Fibroblast of lung (primary cell): ENCODE measurements around the gene RAI1. TPM values are rescaled to one million over a fixed set of nuclear protein-coding genes. Genes with fewer than 3 reads are reported as not detected.

ENCODE experiments used
- DNase-seq, 2 donors: peaks; one replicate each; pipeline versions ENCODE4 v3.0.0 to v3.0.0-alpha.2; 2010; ENCODE audit warnings: low read depth in 2 of 2
- H2AFZ ChIP-seq: 2 replicates; pipeline ENCODE4 v1.5.1; 2012; ENCODE audit warnings: low read length, control low read depth, inconsistent platforms
- H3K27ac ChIP-seq: 2 replicates; pipeline ENCODE4 v1.5.1; 2011; ENCODE audit warnings: low read length, control low read depth; ENCODE audit not compliant: insufficient read depth
- H3K27me3 ChIP-seq: 2 replicates; pipeline ENCODE4 v1.5.1; 2011; ENCODE audit warnings: mild to moderate bottlenecking, low read length; ENCODE audit not compliant: control insufficient read depth, insufficient read depth
- H3K36me3 ChIP-seq: 2 replicates; pipeline ENCODE4 v1.5.1; 2011; ENCODE audit warnings: low read length; ENCODE audit not compliant: control insufficient read depth, insufficient read depth
- H3K4me1 ChIP-seq: 2 replicates; pipeline ENCODE4 v1.5.1; 2011; ENCODE audit warnings: low read length; ENCODE audit not compliant: control insufficient read depth, insufficient read depth; ENCODE audit errors: extremely low read depth
- H3K4me2 ChIP-seq: 2 replicates; pipeline ENCODE4 v1.5.1; 2011; ENCODE audit warnings: low read length, control low read depth; ENCODE audit not compliant: insufficient read depth; ENCODE audit errors: extremely low read depth
- H3K4me3 ChIP-seq, 4 experiments: fragments of 200-600 bp in 1 of 4; sonication (generic) in 1 of 4; replicated peaks in 1 of 4; 2 replicates each; pipeline ENCODE4 v1.5.1; 2011 to 2016; ENCODE audit warnings: low read length in 4 of 4, low read depth in 3 of 4, mild to moderate bottlenecking in 3 of 4, control low read depth in 2 of 4, inconsistent platforms in 1 of 4, mixed read lengths in 1 of 4; ENCODE audit not compliant: insufficient read depth in 1 of 4; ENCODE audit errors: control extremely low read depth in 1 of 4
- H3K79me2 ChIP-seq: 2 replicates; pipeline ENCODE4 v1.5.1; 2012; ENCODE audit warnings: mild to moderate bottlenecking, low read length, inconsistent platforms; ENCODE audit not compliant: control insufficient read depth, insufficient read depth
- H3K9ac ChIP-seq: 2 replicates; pipeline ENCODE4 v1.5.1; 2011; ENCODE audit warnings: mild to moderate bottlenecking, low read length, control low read depth; ENCODE audit not compliant: insufficient read depth
- H3K9me3 ChIP-seq: 2 replicates; pipeline ENCODE4 v1.5.1; 2012; ENCODE audit warnings: low read depth, low read length; ENCODE audit not compliant: control insufficient read depth, insufficient read depth
- H4K20me1 ChIP-seq: 2 replicates; pipeline ENCODE4 v1.5.1; 2011; ENCODE audit warnings: low read length; ENCODE audit not compliant: control insufficient read depth, insufficient read depth; ENCODE audit errors: extremely low read depth
- EZH2 ChIP-seq: IDR thresholded peaks from 2 replicates; pipeline ENCODE4 v1.5.1; 2012; ENCODE audit warnings: low read length, control low read depth, mild to moderate bottlenecking; ENCODE audit errors: missing control alignments
- polyA plus RNA-seq, 2 donors: library from polyadenylated mRNA; depleted of rRNA in 1 of 2; stranded (reverse) in 1 of 2; unstranded in 1 of 2; fragments of >200 nt; gene quantifications; 2 replicates each; pipeline ENCODE4 v1.2.1, GENCODE V29; 2011 to 2012; ENCODE audit warnings: missing spikeins in 1 of 2
- total RNA-seq: library from RNA; depleted of rRNA; stranded (reverse); fragments of >200 nt; gene quantifications from 2 replicates; pipeline ENCODE4 v1.2.1, GENCODE V29; 2014
- TF ChIP-seq, protein P1 (sequence below), 2 donors: IDR thresholded peaks in 1 of 2; conservative IDR thresholded peaks in 1 of 2; 1 replicate in 1 of 2; 2 replicates in 1 of 2; pipeline ENCODE4 v1.5.1; 2011 to 2012; ENCODE audit warnings: low read length in 2 of 2, control low read depth in 1 of 2, inconsistent platforms in 1 of 2, low read depth in 1 of 2, mild to moderate bottlenecking in 1 of 2

RAI1 gene
- total and polyA plus RNA-seq, 2 donors (not counting 1 experiment from before 2014, with no cell fraction given) = 2.1 to 6.6 TPM

DNA sequence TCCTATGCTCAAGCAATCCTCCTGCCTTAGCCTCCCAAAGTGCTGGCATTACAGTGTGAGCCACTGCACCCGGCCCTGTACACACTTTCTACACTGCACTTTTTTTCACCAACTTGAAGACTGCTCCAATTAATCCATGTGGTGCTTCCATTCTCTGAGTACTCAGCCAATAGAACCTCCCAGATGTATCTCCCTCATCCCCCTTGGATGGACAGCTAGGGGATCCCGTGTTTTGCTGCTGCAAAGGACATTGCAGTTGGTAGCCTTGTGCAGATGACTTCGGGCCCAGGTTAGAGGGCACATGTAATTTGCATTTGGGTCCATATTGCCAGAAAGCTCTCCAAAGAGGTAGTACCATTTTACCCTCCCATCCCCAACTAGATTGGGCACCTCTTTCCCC is 95.6 kb downstream of the RAI1 start:
- H3K9ac ChIP-seq = no peak overlapping the region
- no peak overlapping the region for H3K4me2 ChIP-seq
- TF ChIP-seq, protein P1, sequence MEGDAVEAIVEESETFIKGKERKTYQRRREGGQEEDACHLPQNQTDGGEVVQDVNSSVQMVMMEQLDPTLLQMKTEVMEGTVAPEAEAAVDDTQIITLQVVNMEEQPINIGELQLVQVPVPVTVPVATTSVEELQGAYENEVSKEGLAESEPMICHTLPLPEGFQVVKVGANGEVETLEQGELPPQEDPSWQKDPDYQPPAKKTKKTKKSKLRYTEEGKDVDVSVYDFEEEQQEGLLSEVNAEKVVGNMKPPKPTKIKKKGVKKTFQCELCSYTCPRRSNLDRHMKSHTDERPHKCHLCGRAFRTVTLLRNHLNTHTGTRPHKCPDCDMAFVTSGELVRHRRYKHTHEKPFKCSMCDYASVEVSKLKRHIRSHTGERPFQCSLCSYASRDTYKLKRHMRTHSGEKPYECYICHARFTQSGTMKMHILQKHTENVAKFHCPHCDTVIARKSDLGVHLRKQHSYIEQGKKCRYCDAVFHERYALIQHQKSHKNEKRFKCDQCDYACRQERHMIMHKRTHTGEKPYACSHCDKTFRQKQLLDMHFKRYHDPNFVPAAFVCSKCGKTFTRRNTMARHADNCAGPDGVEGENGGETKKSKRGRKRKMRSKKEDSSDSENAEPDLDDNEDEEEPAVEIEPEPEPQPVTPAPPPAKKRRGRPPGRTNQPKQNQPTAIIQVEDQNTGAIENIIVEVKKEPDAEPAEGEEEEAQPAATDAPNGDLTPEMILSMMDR (conservative IDR thresholded peaks at IDR 0.05 in 1 of 2, IDR thresholded peaks at IDR 0.05 in 1 of 2; ENCODE audit: low read depth in 1 of 2, low read length in 2 of 2) = no peak
- no peak for TF ChIP-seq EZH2
- H3K4me3 ChIP-seq = no peak overlapping the region
- no peak overlapping the region for H3K27ac ChIP-seq
- H3K36me3 ChIP-seq = no peaks in the 10 kb centered on the region
- H2AFZ ChIP-seq = no peak overlapping the region
- H3K79me2 ChIP-seq = peaks cover 2% of the 10 kb centered on the region
- no peaks in the 10 kb centered on the region for H3K27me3 ChIP-seq
- H4K20me1 ChIP-seq = peaks cover 2% of the 10 kb centered on the region
- H3K4me1 ChIP-seq = peaks cover 7% of the 10 kb centered on the region
- no peak for DNase-seq
- H3K9me3 ChIP-seq = no peaks in the 10 kb centered on the region

DNA sequence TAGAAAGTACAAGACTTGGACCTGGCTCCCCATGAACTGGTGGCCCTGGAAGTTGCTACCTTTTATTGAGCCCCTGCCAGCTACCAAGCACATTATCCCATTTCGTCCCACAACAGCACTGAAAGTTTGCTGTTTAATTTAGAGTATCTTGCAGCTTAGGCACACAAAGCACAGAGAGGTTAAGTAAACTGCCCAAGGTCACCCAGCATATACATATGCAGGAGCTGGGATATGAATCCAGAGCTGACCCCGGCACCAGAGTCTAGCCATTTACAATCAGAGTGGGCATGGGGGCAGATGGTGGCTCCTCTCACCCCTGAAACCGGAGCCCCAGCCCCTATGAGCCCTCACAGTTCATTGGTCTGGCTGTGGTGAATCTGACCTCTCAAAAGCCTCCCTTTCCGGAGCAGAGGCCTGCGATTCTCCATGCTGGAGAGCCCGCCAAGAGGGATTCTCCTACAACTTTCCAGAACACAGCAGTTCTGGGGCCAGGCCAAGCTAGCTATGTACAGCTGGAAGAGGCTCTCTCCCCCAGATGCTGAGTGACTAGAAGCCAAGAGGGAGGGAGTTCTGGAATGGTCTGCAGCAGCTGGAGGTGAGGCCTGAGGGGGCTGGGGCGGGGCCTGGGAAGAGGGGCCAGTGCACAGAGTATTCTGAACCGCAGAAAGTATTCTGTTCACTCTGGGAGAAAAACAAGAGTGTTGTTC is 97.2 kb downstream of the RAI1 start:
- no peak overlapping the region for H3K4me2 ChIP-seq

DNA sequence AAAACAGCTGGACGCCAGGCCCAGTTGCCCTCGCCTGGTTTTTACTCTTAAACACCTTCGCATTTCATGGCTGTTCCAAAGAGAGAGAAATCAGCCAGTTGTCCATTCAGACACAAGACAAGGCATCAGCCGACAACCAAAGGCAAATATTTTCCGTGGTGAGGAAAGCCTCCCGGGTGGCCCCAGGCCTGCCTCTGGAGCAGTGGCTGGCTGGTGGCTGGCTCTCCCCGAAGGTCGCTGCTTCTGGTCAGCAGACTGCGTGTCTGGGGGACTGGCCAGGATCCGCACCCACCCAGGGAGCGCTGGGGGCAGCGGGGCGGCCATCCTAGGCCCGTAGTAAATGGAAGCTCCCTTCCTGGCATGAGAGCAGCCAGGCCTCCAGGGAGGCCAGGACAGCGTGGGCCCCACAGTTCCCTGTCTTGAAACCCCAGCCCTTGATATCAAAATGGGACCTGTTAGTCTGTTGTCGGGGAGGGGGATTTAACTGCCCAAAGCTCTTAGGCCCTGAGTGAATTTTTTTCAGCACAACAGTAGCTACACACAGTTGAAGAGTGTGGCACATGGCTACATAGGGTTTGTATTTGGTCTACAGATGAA is 97.9 kb downstream of the RAI1 start:
- H4K20me1 ChIP-seq = no peaks in the 10 kb centered on the region
- H3K9me3 ChIP-seq = no peaks in the 10 kb centered on the region
- H3K4me3 ChIP-seq = no peak overlapping the region
- no peak for TF ChIP-seq EZH2
- TF ChIP-seq, protein P1 (conservative IDR thresholded peaks at IDR 0.05 in 1 of 2, IDR thresholded peaks at IDR 0.05 in 1 of 2; ENCODE audit: low read depth in 1 of 2, low read length in 2 of 2) = no peak
- peaks cover 10% of the 10 kb centered on the region for H3K4me1 ChIP-seq
- no peak overlapping the region for H3K27ac ChIP-seq
- H2AFZ ChIP-seq = no peak overlapping the region
- H3K36me3 ChIP-seq = no peaks in the 10 kb centered on the region
- H3K79me2 ChIP-seq = peaks cover 2% of the 10 kb centered on the region
- no peak for DNase-seq
- H3K9ac ChIP-seq = no peak overlapping the region
- no peaks in the 10 kb centered on the region for H3K27me3 ChIP-seq
- no peak overlapping the region for H3K4me2 ChIP-seq

More for the DNA sequence above, 97.2 kb downstream of the RAI1 start:
- Histone ChIP-seq H3K4me3 (no peak overlapping the region), H3K79me2 (peaks cover 2% of the 10 kb centered on the region), H2AFZ (no peak overlapping the region), H3K27ac (no peak overlapping the region), H4K20me1 (no peaks in the 10 kb centered on the region), H3K9ac (no peak overlapping the region), H3K9me3 (no peaks in the 10 kb centered on the region), H3K4me1 (peaks cover 7% of the 10 kb centered on the region), H3K36me3 (no peaks in the 10 kb centered on the region), H3K27me3 (no peaks in the 10 kb centered on the region)
- no peak for TF ChIP-seq EZH2
- TF ChIP-seq, protein P1 (conservative IDR thresholded peaks at IDR 0.05 in 1 of 2, IDR thresholded peaks at IDR 0.05 in 1 of 2; ENCODE audit: low read depth in 1 of 2, low read length in 2 of 2) = no peak
- DNase-seq = peak; percentile 41 to 96
